AG20443 (cell line): ENCODE data around the gene RPL35.

Experiments
- DNase-seq: peaks from one replicate; pipeline ENCODE4 v3.0.0; 2012; ENCODE audit warnings: low spot score, mixed read lengths

RPL35 gene

DNA sequence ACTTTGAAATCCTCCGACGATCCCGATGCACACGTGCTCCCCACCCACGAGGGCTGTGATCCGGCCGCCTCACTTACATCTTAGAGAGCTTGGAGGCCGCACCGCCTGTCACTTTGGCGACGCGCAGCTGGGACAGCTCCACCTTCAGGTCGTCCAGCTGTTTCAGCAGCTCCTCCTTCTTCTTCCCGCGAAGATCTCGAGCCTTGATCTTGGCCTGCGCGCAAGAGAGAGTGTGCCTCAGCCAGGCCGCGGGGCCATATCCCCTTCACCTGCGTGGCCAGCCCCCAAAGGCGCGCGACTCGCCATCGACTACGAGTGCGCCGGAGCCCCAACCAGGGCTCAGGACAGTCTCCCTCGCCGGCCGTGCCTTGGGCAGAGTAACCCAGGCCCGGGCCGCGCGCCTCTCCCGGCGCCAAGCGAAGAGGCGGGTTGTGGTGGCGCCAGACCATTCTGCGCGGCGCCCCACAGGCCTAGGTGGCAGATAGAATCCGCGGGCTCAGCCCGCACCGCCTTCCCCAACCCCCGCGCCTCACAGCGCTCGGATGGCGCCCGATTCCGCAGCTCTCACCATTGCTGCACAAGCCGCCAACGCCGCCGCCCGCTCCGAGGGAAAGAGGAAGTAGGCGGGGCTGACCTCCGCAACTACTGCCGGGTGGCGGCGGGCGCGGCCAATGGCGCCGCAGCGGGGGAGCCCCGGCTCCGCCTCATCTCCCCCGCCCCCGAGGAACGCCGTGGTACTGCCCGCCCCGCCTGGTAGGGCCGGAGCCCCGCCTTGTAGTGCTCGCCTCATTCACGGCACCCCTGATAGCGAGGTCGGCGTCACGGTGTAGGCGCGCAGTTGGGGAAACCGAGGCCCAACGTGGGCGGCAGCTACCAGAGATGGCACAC lies at the start of gene RPL35, which contains the start of gene ARPC5L:
Gene RPL35, minus strand, starts transcription at position 616 of the 888 bp plus-strand sequence. Its CDS starts 45 bp downstream, at position 571.
Gene ARPC5L, plus strand, starts transcription at position 789 of the 888 bp plus-strand sequence. CDS start 7,161 bp downstream, outside the sequence.
- peak; percentile 99 for DNase-seq

DNA sequence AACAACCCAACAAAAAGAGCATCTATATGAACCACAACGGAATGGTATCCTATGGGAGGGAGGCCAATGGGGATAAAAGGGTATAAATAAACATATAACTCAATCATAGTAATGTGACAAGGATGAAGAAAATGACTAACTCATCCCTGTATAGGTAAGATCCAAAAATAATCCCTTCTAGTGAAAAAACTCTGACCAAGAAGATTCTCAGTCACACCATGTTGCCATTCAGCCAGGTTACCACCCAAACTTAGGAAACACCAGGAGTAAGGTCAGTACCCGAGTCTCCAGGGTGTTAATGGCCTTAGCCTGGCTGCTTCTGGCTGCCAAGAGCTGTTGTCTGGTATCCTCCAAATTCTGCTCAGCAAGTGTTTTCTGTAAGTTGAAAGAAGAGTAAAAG lies 46.3 kb upstream of the RPL35 start:
- DNase-seq, result no peak

- DNase-seq, result no peak
Observed at GRCh38 chr9:124906966-124907365, 45.2 kb upstream of the RPL35 start.

- DNase-seq, result no peak
Observed at GRCh38 chr9:124899845-124900244, 38.1 kb upstream of the RPL35 start.

DNA sequence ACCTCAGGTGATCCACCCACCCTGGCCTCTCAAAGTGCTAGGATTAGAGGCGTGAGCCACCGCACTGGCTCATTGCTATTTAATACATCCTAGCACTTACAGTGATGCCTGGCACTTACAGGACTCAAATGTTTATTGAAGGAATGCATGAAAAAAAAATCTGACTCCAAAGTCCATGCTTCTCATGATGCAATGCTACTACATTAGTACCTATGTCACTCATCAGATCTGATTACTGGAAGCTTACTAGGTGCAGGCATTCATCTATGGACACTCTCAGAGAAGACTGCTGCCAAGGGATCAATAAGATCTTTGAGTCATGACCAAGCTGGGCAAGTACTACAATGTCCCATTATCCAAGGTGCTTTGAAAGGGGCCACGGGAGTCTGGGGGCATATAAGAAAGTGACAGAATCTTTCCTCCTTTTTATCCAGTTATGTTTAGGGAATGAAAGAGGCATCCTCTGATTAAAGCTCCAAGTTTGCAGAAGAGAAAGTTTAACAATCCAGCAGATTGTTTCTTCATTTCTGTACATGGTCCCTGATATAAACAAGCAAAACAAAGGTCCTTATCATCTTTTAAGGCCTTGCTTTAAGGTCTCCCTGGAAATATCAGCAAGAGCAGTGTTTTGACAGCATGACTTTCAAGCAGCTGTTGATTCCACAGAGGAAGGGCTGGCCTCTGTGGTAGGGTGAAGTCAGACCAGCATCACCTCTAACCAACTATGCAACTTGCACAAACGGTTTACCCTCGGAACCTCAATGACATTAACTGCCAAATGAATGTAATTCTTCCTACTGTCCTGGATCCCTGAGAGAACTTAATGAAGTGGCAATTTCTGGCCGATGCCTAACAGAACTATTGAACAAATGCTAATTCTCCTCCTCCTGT lies 36.1 kb upstream of the RPL35 start:
- no peak for DNase-seq

- DNase-seq, result peak; percentile 46
Observed at GRCh38 chr9:124894741-124895170, 33.0 kb upstream of the RPL35 start.

- DNase-seq, result no peak
Observed at GRCh38 chr9:124894035-124894740, 32.4 kb upstream of the RPL35 start.

DNA sequence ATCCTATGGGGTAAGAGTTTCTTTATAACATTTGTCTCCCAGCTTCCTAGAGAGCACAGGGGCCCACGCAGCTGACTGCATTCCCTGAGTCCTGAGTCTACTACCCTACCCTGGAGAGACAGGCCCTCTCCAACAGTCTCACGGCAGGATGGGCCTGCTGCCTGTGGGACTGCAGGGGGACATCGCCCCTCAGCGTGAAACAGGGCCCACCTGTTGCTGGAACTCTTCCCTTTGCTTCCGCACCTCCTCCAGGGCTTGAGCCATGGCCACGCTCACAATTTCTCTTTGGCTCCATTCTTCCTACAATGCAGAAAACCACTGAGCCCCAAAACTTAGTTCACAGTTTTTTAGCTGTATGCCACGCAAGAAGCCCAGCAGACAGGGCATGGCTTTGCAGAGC lies 28.4 kb upstream of the RPL35 start:
- DNase-seq, result no peak

DNA sequence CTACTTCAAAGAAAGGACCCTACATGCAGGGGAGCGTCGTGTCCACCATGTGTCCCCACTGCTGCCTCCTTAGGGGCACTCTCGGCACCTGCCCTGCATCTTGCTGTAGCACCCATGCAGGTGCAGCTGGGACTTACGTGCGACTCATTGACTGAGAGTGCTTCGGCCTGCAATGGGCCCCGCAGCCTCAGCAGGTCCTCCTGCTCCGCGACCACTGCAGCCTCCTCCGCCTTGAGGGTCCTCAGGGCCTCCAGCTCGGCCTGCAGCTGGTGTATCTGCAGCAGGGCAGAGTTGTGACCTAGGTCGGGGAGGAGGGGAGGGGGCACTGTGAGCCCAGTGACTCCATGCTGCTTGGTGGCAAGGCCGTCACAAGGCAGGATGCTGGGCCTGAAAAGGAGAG lies 27.2 kb upstream of the RPL35 start:
- no peak for DNase-seq

- no peak for DNase-seq
Observed at GRCh38 chr9:124887832-124888231, 26.1 kb upstream of the RPL35 start.

GRCh38 chr9:124886866-124887492 lies 25.2 kb upstream of the RPL35 start:
- no peak for DNase-seq

GRCh38 chr9:124886461-124886860 lies 24.7 kb upstream of the RPL35 start:
- no peak for DNase-seq

- no peak for DNase-seq
Observed at GRCh38 chr9:124885551-124885950, 23.8 kb upstream of the RPL35 start.

GRCh38 chr9:124884376-124884775 lies 22.6 kb upstream of the RPL35 start:
- no peak for DNase-seq

DNA sequence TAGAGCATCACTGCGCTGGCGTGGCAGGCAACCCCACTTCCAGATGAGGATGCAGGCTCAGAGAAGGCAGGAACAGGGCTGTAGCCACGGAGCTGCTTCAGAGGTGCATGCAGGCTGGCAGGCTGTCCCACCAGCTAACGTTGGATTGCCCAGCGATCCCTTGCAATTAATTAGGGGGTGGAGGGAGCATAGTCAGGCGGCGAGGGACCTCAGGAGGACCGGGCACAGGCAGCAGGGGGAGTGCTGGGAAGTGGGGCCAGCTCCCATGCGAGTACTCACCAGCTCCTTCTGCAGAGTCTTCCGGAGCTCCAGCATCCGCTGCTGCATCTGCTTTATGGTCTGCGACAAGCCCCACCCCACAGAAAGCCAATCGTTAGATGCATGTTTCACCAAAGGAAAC lies 20.5 kb upstream of the RPL35 start:
- no peak for DNase-seq

GRCh38 chr9:124881138-124881743 lies 19.5 kb upstream of the RPL35 start:
- no peak for DNase-seq

- no peak for DNase-seq
Observed at GRCh38 chr9:124880501-124880900, 18.7 kb upstream of the RPL35 start.

- DNase-seq, result no peak
Observed at GRCh38 chr9:124879226-124879625, 17.5 kb upstream of the RPL35 start.

GRCh38 chr9:124878518-124878917 lies 16.8 kb upstream of the RPL35 start:
- no peak for DNase-seq

DNA sequence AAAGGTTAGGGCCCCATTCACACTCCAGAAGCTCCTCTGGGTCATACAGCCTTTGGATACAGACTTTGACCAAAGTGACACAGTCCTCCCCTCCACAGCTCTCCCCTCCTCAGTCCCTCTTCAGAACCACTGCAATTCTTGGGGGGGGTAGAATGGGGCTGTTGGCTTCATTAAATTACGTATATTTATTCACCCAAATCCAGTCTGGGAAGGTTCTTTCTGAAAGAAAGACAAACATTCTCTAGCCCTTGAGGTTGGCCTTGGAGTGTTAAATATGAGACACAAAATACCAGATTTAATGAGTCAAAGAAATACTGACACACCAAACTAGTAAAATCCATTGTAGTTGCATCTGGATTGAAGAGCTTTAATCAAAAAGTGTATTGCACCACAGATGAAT lies 16.3 kb upstream of the RPL35 start:
- no peak for DNase-seq
